Right lobe of liver (tissue), 6 donors: Measurements from ENCODE around the gene CFAP119. TPM values are rescaled to one million over a fixed set of nuclear protein-coding genes. Genes with fewer than 3 reads are reported as not detected.

ENCODE experiments used
- ATAC-seq, 4 donors: fragments of 200-7000 bp; cut with Tn5 transposase; one replicate each; pipeline ENCODE4 v1.9.1; 2020; ENCODE audit warnings: mild to moderate bottlenecking in 4 of 4, moderate library complexity in 4 of 4
- DNase-seq, 3 donors: peaks; one replicate each; pipeline ENCODE4 v3.0.0-alpha.2; 2020
- H3K27ac ChIP-seq, 3 donors: fragments of 200-600 bp; one replicate each; pipeline ENCODE4 v1.8.0; 2022
- H3K27me3 ChIP-seq, 2 donors: fragments of 200-600 bp; one replicate each; pipeline ENCODE4 v1.8.0; 2022
- H3K36me3 ChIP-seq, 4 donors: fragments of 200-600 bp; sonication (generic) in 1 of 4; one replicate each; pipeline versions ENCODE4 v1.5.1 to v1.8.0; 2017 to 2022; ENCODE audit warnings: control low read depth in 1 of 4
- H3K4me1 ChIP-seq, 4 donors: fragments of 200-600 bp; sonication (generic) in 1 of 4; one replicate each; pipeline versions ENCODE4 v1.5.1 to v1.8.0; 2017 to 2022; ENCODE audit warnings: control low read depth in 1 of 4
- H3K4me3 ChIP-seq, 3 donors: fragments of 200-600 bp; one replicate each; pipeline ENCODE4 v1.8.0; 2022
- H3K9me3 ChIP-seq, 4 donors: fragments of 200-600 bp; sonication (generic) in 1 of 4; one replicate each; pipeline versions ENCODE4 v1.5.1 to v1.8.0; 2017 to 2022; ENCODE audit warnings: control low read depth in 1 of 4
- CTCF ChIP-seq, 4 donors: fragments of 200-600 bp in 3 of 4; fragments of 450-650 bp in 1 of 4; IDR thresholded peaks; one replicate each; pipeline versions ENCODE4 v1.5.1 to v1.8.0; 2016 to 2022; ENCODE audit warnings: antibody characterized with exemption in 4 of 4, mild to moderate bottlenecking in 2 of 4
- POLR2A ChIP-seq: fragments of 450-650 bp; IDR thresholded peaks from one replicate; pipeline ENCODE4 v1.6.1; 2017; ENCODE audit warnings: antibody characterized with exemption, mild to moderate bottlenecking
- WGBS: methylation state at CpG from one replicate; pipeline ENCODE4 v1.1.6; 2018; ENCODE audit warnings: low coverage, low lambda C conversion rate; ENCODE audit not compliant: insufficient coverage; ENCODE audit errors: missing lambda C conversion rate; 5-methylcytosine and 5-hydroxymethylcytosine counted together
- intact Hi-C, 2 donors: fragments of 100-400 bp; cut with DNase I; formaldehyde crosslinking; loops; one replicate each; pipeline versions ENCODE4 v1.11.2 to v1.14.1; 2022
- total RNA-seq, 6 experiments: library from RNA; depleted of rRNA in 2 of 6; stranded (reverse); fragments of >200 nt in 2 of 6; fragmentation: NEBNext Ultra II Directional in 3 of 6; extraction: Animal tissue kit (Norgen Biotek cat#: 25700) in 3 of 6; gene quantifications; one replicate each; pipeline versions ENCODE4 v1.1.0 to v1.2.4, GENCODE V29; 2016 to 2023
- donor health status: DM: no; HTN: yes; CAD: no.
- donor health status: DM: no; HTN: no; CAD: no.
- donor health status: DM: no; HTN: no; CAD: no.
- donor health status: DM: no; HTN: yes; CAD: no.
- donor health status: DM: no; HTN: yes; CAD: no.

Gene CFAP119
- total RNA-seq, 6 experiments from 2014 or later = 0.19 to 1.8 (median 0.29) TPM; not detected in 1

- Histone ChIP-seq H3K9me3 (no peaks in the 10 kb centered on the region), H3K36me3 (peaks cover 0 to 16% (median 2%) of the 10 kb centered on the region in 4 donors), H3K4me3 (no peak overlapping the region), H3K27ac (no peak overlapping the region), H3K27me3 (no peaks in the 10 kb centered on the region), H3K4me1 (peaks cover 0 to 8% (median 3%) of the 10 kb centered on the region in 4 donors)
- intact Hi-C loops = no loop called here
- no peak for DNase-seq
- ATAC-seq = no peak
- no peak for TF ChIP-seq CTCF (IDR thresholded peaks at IDR 0.05)
- TF ChIP-seq POLR2A = no peak
- 92% methylated on average over 12 of the region's 14 CpGs for WGBS
Observed at GRCh38 chr16:30778549-30779244, 16.8 kb upstream of the CFAP119 start.

- Histone ChIP-seq H3K36me3 (peaks cover 0 to 8% (median 3%) of the 10 kb centered on the region in 4 donors), H3K27ac (no peak overlapping the region), H3K9me3 (no peaks in the 10 kb centered on the region), H3K4me3 (no peak overlapping the region), H3K27me3 (no peaks in the 10 kb centered on the region), H3K4me1 (peaks cover 0 to 8% (median 3%) of the 10 kb centered on the region in 4 donors)
- TF ChIP-seq CTCF (IDR thresholded peaks at IDR 0.05) = no peak
- TF ChIP-seq POLR2A = no peak
- ATAC-seq (no peak), DNase-seq (no peak)
- intact Hi-C loops = no loop called here
- WGBS = no CpG with 5 or more reads among the region's 7 CpGs
Observed at GRCh38 chr16:30777591-30778297, 15.9 kb upstream of the CFAP119 start.

- ATAC-seq (peak; percentile 85 to 90 (median 89)), DNase-seq (peak; percentile 82 to 89 (median 88))
- 0% methylated on average over 2 of the region's 81 CpGs for WGBS
- Histone ChIP-seq H3K27ac (peak overlapping the region; percentile 81 to 82 (median 82)), H3K36me3 (peaks cover 0 to 20% (median 8%) of the 10 kb centered on the region in 4 donors), H3K9me3 (no peaks in the 10 kb centered on the region), H3K4me1 (peaks cover 0 to 8% (median 3%) of the 10 kb centered on the region in 4 donors), H3K4me3 (peak overlapping the region; percentile 65 to 72 (median 71)), H3K27me3 (no peaks in the 10 kb centered on the region)
- intact Hi-C loops = no loop called here
- TF ChIP-seq CTCF (IDR thresholded peaks at IDR 0.05) = no peak
- peak; percentile 69 for TF ChIP-seq POLR2A
Observed at GRCh38 chr16:30775392-30776188, 13.7 kb upstream of the CFAP119 start.

GRCh38 chr16:30775131-30775391 lies 13.2 kb upstream of the CFAP119 start:
- Histone ChIP-seq H3K9me3 (no peaks in the 10 kb centered on the region), H3K4me1 (peaks cover 0 to 8% (median 3%) of the 10 kb centered on the region in 4 donors), H3K27ac (peak overlapping the region in 2 of 3 donors; percentile 82), H3K36me3 (peaks cover 0 to 26% (median 11%) of the 10 kb centered on the region in 4 donors), H3K27me3 (no peaks in the 10 kb centered on the region), H3K4me3 (peak overlapping the region; percentile 65 to 72 (median 71))
- DNase-seq = no peak
- intact Hi-C loops = no loop called here
- TF ChIP-seq POLR2A (no peak), CTCF (IDR thresholded peaks at IDR 0.05) (no peak)
- 0% methylated on average over 1 of the region's 15 CpGs for WGBS
- no peak for ATAC-seq
